ENCODE data around the gene XIAP.

DNA sequence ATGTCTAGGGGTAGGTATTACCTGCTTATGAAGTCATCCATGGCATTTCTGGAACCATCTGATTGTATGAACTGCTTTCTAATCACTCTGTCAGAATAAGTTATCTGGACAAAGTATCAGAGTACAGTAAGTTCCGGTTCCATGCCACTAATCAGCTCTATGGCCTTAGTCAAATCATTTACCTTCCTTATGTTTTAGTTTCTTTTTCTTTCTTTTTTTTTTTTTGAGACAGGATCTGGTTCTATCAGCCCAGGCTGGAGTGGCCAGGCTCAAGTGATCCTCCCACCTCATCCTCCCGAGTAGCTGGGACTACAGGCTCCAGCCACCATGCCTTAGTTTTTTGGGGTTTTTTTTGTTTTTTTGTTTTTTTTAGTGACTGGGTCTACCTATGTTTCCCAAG is 11.5 kb downstream of the XIAP start:
- TF ChIP-seq CTCF (conservative IDR thresholded peaks at IDR 0.05; ENCODE audit: low read length) (no peak), EZH2phosphoT487 (IDR thresholded peaks at IDR 0.05; ENCODE audit: borderline replicate concordance) (no peak)

Data from Loucy (cell line).